C4-2B (cell line): ENCODE results near the gene C12orf43.

ENCODE experiments used
- ZFX ChIP-seq: fragments of 450-650 bp; IDR thresholded peaks from 2 replicates; pipeline ENCODE4 v1.6.1; 2017
- TF ChIP-seq, protein P1 (sequence below): fragments of 450-650 bp; conservative IDR thresholded peaks from 2 replicates; pipeline ENCODE4 v1.5.1; 2017; ENCODE audit warnings: mild to moderate bottlenecking

DNA sequence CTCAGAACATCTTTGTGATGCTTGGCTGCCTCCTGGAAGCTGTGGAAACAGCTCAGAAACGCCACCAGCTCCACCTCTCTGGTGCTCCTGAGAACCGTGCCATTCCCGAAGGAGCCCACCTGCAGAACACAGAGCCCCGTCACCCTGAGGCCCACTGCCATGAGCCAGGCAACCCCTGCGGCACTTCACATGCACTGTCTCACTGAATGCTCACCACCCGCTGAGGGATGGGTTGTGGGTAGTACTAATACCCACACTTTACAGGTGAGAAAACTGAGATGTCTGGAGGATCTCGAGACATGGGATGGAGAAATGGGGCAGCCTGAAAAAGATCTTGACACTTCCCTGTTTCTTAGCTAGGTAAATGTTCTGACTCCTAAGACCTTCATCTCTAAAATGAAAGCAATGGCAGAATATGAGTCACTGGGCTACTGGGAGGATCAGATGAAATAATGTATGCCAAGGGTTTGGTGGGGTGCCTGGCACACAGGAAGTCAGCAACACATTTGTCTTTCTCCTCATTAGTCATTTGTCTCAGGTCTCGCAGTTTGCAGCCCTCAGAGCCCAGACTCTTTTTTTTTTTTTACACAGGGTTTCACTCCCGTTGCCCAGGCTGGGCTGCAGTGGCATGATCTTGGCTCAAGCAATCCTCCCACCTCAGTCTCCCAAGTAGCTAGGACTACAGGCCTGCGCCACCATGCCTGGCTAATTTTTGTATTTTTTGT is 17.5 kb upstream of the C12orf43 start:
- TF ChIP-seq, protein P1, sequence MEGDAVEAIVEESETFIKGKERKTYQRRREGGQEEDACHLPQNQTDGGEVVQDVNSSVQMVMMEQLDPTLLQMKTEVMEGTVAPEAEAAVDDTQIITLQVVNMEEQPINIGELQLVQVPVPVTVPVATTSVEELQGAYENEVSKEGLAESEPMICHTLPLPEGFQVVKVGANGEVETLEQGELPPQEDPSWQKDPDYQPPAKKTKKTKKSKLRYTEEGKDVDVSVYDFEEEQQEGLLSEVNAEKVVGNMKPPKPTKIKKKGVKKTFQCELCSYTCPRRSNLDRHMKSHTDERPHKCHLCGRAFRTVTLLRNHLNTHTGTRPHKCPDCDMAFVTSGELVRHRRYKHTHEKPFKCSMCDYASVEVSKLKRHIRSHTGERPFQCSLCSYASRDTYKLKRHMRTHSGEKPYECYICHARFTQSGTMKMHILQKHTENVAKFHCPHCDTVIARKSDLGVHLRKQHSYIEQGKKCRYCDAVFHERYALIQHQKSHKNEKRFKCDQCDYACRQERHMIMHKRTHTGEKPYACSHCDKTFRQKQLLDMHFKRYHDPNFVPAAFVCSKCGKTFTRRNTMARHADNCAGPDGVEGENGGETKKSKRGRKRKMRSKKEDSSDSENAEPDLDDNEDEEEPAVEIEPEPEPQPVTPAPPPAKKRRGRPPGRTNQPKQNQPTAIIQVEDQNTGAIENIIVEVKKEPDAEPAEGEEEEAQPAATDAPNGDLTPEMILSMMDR, result no peak
- no peak for TF ChIP-seq ZFX
